Measurements from ENCODE around the gene PPP2R3C.

- TF ChIP-seq CTCF (conservative IDR thresholded peaks at IDR 0.05; ENCODE audit: low read length) (no peak), EZH2phosphoT487 (IDR thresholded peaks at IDR 0.05; ENCODE audit: borderline replicate concordance) (no peak)
These were observed 5.5 kb downstream of the PPP2R3C start for GRCh38 chr14:35116242-35116641.

Data from Loucy (cell line).